Left ventricle myocardium inferior (tissue), 1 donor: Measurements from ENCODE around the gene PACSIN1. TPM values are rescaled to one million over a fixed set of nuclear protein-coding genes. Genes with fewer than 3 reads are reported as not detected.

Experiments used
- DNase-seq: peaks from one replicate; pipeline ENCODE4 v3.0.0-alpha.2; 2020
- H3K27ac ChIP-seq: fragments of 200-600 bp; replicated peaks from 2 replicates; pipeline ENCODE4 v1.8.0; 2021
- H3K27me3 ChIP-seq: fragments of 200-600 bp; 2 replicates; pipeline ENCODE4 v1.8.0; 2021; ENCODE audit warnings: low read depth
- H3K36me3 ChIP-seq: fragments of 200-600 bp; 2 replicates; pipeline ENCODE4 v1.8.0; 2021
- H3K4me1 ChIP-seq: fragments of 200-600 bp; 2 replicates; pipeline ENCODE4 v1.8.0; 2021
- H3K4me3 ChIP-seq: fragments of 200-600 bp; 2 replicates; pipeline ENCODE4 v1.8.0; 2021; ENCODE audit warnings: mild to moderate bottlenecking, moderate library complexity
- H3K9me3 ChIP-seq: fragments of 200-600 bp; replicated peaks from 2 replicates; pipeline ENCODE4 v1.8.0; 2021
- CTCF ChIP-seq: fragments of 200-600 bp; IDR thresholded peaks from 2 replicates; pipeline ENCODE4 v1.8.0; 2021; ENCODE audit warnings: antibody characterized with exemption, mild to moderate bottlenecking, borderline replicate concordance
- intact Hi-C: fragments of 100-400 bp; cut with micrococcal nuclease; formaldehyde crosslinking; loops from one replicate; pipeline ENCODE4 v1.11.0; 2022
- total RNA-seq: library from RNA; stranded (reverse); fragmentation: NEBNext Ultra II Directional; extraction: Animal tissue kit (Norgen Biotek cat#: 25700); gene quantifications from one replicate; pipeline ENCODE4 v1.2.1, GENCODE V29; 2021
- donor health status: DM: no; HTN: yes; CAD: no; lungs with severe emphysema.

Gene PACSIN1
- total RNA-seq, 1 donor from 2014 or later = 15.2 TPM

- peaks cover 35% of the 10 kb centered on the region for H3K4me1 ChIP-seq
- intact Hi-C loops = no loop called here
- no peaks in the 10 kb centered on the region for H3K27me3 ChIP-seq
- H3K27ac ChIP-seq = peak overlapping the region; percentile 96
- H3K36me3 ChIP-seq = peaks cover 48% of the 10 kb centered on the region
- no peaks in the 10 kb centered on the region for H3K9me3 ChIP-seq
- no peak for DNase-seq
- TF ChIP-seq CTCF = no peak
- peak overlapping the region; percentile 91 for H3K4me3 ChIP-seq
Measured at GRCh38 chr6:34425132-34425497, 40.8 kb upstream of the PACSIN1 start.

- Histone ChIP-seq H3K27me3 (no peaks in the 10 kb centered on the region), H3K4me1 (peaks cover 35% of the 10 kb centered on the region), H3K27ac (peak within 1 kb of the TSS; percentile 96), H3K4me3 (peak within 1 kb of the TSS; percentile 91), H3K36me3 (peaks cover 41% of the 10 kb centered on the region), H3K9me3 (no peaks in the 10 kb centered on the region)
- peak; percentile 95 for DNase-seq
- peak; percentile 19 for TF ChIP-seq CTCF
- intact Hi-C loops = no loop called here
Measured at GRCh38 chr6:34425498-34426410, 40.1 kb upstream of the PACSIN1 start, which contains the start of gene RPS10. TSS of gene RPS10 (minus strand) at chr6:34426069. CDS start at chr6:34425221, 848 bp downstream.

- Histone ChIP-seq H3K4me3 (no peak overlapping the region), H3K9me3 (no peaks in the 10 kb centered on the region), H3K4me1 (no peaks in the 10 kb centered on the region), H3K27ac (no peak overlapping the region), H3K27me3 (no peaks in the 10 kb centered on the region), H3K36me3 (no peaks in the 10 kb centered on the region)
- no peak for TF ChIP-seq CTCF
- DNase-seq = no peak
- intact Hi-C loops = no loop called here
Measured at GRCh38 chr6:34435916-34436315, 30.0 kb upstream of the PACSIN1 start.

- H3K4me3 ChIP-seq = no peak overlapping the region
- no peaks in the 10 kb centered on the region for H3K27me3 ChIP-seq
- intact Hi-C loops = no loop called here
- no peaks in the 10 kb centered on the region for H3K9me3 ChIP-seq
- no peak overlapping the region for H3K27ac ChIP-seq
- no peaks in the 10 kb centered on the region for H3K36me3 ChIP-seq
- H3K4me1 ChIP-seq = no peaks in the 10 kb centered on the region
- TF ChIP-seq CTCF = no peak
- no peak for DNase-seq
Measured at GRCh38 chr6:34436803-34437643, 28.9 kb upstream of the PACSIN1 start.

GRCh38 chr6:34437644-34437970 lies 28.3 kb upstream of the PACSIN1 start:
- Histone ChIP-seq H3K4me3 (no peak overlapping the region), H3K27me3 (no peaks in the 10 kb centered on the region), H3K9me3 (no peaks in the 10 kb centered on the region), H3K36me3 (no peaks in the 10 kb centered on the region), H3K4me1 (no peaks in the 10 kb centered on the region), H3K27ac (no peak overlapping the region)
- intact Hi-C loops = no loop called here
- no peak for TF ChIP-seq CTCF
- no peak for DNase-seq
